Fibroblast of skin of right quadriceps (primary cell): Measurements from ENCODE around the gene KDM4B.
A peak's percentile ranks its signal among the peaks of the same experiment; 100 is the strongest.
"Not testable (repeated sequence)": the region's sequence is repeated elsewhere in the genome, so short reads cannot be mapped to it uniquely, and the experiment has no call there.

ENCODE experiments used
- DNase-seq: peaks from one replicate; pipeline ENCODE4 v3.0.0-alpha.2; 2013

The KDM4B gene

GRCh38 chr19:4969292-4969771 lies 419 bp downstream of the KDM4B start:
- DNase-seq = no peak

- DNase-seq = no peak
These were observed 1.0 kb downstream of the KDM4B start for GRCh38 chr19:4969772-4970531.

GRCh38 chr19:4970558-4971423 lies 1.9 kb downstream of the KDM4B start:
- no peak for DNase-seq

- no peak for DNase-seq
These were observed 2.5 kb downstream of the KDM4B start for GRCh38 chr19:4971424-4971793.

DNA sequence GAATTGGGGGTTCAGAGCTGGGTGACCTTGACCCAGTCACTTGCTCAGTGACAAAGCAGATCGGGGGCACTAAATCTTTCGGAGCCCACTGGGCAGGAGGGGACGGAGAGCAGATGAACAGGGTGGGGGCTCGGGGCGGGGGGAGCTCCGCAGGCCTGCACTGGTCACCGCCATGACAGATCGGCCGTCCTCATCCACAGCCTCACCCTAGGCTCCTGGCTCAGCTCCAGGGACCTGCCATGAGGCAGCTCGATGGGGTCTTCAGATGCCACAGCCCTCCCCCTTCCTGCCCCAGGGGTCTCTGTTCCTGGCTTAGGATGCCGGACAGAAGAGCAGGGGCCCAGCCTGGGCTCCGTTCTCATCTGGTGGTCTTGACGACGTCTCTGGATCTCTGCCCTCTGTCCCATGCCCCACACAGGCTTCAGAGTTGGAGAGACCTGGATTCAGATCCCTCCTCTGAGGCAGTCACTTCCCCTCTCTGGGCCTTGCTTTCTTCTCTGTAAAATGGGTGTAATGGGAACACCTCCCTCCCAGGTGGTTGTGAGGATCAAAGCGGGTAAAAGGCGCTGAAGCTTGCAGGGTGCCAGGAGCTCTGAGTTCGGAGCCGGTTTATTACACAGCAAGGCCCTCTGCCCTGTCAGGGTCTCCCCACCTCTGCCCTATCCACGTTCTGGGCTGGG lies 3.0 kb downstream of the KDM4B start:
- no peak for DNase-seq

DNA sequence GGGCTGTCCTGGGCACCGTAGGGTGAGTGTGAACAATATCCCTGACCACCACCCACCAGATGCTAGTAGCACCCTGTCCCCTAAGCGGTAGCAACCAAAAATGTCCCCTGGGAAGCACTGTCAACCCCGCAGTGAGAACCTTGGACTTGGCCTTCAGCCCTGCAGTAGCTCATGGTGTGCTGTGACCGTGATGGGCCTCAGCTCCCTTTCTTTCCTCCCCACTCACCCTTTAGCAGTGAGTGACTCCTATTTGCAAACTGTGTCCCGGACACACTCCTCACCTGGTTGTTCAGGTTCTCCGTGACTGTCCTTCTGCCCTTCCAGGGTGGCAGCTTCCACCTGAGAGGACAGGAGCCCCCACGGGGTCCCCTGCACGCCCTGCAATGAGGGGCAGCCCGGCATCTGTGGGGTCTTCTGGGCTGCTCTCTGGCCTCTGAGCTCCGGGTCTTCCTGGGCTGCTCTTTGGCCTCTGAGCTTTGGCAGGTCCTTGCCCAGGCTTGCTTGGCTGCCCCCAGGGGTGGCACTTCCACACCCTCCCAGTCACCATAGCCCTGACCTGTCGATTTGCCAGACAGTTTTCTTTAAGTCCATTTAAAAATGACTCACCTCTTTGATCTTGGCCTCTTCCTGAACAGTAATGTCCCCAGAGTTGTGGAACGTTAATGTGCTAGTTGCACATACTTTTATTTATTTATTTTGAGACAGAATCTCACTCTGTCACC lies 3.8 kb downstream of the KDM4B start:
- peak; percentile 33 for DNase-seq

- no peak for DNase-seq
These were observed 6.1 kb downstream of the KDM4B start for GRCh38 chr19:4974880-4975469.

DNA sequence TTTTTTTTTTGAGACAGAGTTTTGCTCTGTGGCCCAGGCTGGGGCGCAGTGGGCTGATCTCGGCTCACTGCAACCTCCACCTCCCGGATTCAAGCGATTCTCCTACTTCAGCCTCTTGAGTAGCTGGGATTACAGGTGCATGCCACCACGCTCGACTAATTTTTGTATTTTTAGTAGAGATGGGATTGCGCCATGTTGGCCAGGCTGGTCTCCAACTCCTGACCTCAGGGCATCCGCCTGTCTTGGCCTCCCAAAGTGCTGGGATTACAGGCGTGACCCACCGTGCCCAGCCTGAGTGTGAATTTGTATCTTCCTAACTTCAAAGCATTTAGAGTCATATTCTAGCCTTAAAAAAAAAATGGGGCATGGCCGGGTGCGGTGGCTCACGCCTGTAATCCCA lies 6.7 kb downstream of the KDM4B start:
- not testable (repeated sequence) for DNase-seq

GRCh38 chr19:4976401-4977298 lies 7.7 kb downstream of the KDM4B start:
- DNase-seq = peak; percentile 45

DNA sequence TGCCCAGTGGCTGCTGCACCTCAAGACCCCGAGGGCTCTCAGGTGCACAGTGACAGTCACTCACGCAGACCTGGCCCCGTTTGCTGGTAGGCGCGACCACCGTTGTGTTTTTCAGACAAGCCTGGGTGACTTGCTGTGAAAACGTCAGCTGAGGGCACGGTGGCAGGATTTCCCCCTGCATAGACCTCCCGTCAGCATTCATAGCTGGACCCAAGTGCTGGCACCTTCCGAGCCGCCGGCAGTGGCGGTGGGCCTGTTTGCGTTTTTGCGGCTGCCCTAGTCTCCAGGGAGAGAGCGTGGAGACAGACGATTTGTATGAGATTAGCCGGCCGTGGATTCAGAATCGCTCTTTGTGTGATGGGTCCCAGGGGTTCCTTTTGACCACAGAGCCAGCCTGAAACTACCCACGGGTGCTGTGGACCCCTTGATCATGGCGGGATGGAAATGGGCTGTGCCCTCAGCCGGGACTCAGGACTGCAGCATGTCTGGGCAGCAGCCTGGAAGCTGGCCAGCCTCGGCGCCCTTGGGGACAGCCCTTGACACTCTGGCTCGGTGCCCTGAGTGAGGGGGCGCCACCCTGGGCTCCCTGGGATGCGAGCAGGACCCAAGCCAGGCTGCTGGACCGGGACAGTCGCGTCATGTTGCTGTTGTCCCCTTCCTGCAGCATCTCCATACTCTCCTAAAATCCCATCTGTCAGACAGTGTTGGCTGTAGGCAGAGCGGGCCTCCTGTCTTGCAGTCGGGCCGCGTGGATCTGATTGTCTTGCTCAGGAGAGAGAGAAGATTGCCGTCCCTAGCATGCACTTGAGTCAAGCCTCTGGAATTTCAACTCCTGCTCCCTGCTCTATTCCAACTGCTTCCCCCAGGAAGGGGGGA lies 8.6 kb downstream of the KDM4B start:
- peak; percentile 89 for DNase-seq

- no peak for DNase-seq
These were observed 10.4 kb downstream of the KDM4B start for GRCh38 chr19:4979211-4979807.

DNA sequence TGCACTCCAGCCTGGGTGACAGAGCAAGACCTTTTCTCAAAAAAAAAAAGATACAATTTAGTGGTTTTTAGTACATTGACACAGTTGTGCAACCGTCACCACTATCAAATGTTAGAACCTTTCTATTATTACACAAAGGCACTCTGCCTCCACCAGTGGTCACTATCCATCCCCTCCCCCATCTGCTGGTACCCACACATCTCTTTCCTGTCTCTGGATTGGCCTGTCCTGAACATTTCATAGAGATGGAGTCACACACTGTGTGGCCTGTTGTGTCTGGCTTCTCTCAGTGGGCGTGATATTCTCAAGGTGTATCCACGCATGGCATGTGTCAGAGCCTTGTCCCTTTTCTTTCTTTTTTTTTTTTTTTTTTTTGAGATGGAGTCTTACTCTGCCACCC lies 11.2 kb downstream of the KDM4B start:
- peak; percentile 31 for DNase-seq

- no peak for DNase-seq
These were observed 12.1 kb downstream of the KDM4B start for GRCh38 chr19:4980838-4981680.

DNA sequence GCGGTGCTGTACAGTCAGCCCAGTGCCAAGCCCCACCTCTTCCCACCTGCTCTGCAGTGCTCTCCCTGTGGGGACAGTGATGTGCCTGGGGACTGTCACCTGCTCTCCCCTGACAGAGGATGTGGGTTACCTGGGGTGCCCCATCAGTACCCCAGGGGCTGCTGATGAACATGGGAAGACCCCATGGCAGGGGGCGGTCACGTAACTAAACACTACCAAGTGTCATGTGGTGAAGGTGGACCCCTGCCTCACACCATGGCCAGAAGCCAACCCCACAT lies 12.7 kb downstream of the KDM4B start:
- no peak for DNase-seq

GRCh38 chr19:4983346-4984105 lies 14.6 kb downstream of the KDM4B start:
- DNase-seq = no peak

- DNase-seq = no peak
These were observed 15.1 kb downstream of the KDM4B start for GRCh38 chr19:4984106-4984380.

- no peak for DNase-seq
These were observed 15.6 kb downstream of the KDM4B start for GRCh38 chr19:4984438-4984990.

DNA sequence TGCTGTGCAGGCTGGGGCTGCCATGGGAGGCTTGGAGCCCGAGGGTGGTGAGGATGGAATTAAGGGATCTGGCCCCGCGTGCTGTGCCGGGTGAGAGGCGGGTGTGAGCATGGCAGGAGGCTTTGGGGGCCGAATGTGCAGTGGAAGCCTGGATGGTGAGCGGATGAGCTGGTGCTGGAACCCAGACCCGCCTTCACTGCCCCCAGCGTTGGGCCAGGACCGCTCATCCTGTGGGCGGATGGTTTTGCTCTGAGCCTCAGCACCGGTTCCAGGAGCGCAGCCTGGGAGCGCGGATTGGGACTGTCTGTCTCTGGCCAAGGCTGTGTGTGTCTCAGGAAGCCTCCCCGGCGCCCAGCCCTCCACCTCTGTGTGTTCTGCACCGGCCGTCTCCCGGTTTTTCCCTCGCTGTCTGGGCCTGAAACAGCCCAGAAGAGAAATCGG lies 16.7 kb downstream of the KDM4B start:
- no peak for DNase-seq
